ENCODE data around the gene CRYGA.
A peak's percentile ranks its signal among the peaks of the same experiment; 100 is the strongest.
"Not testable (repeated sequence)": the region's sequence is repeated elsewhere in the genome, so short reads cannot be mapped to it uniquely, and the experiment has no call there.

CRYGA gene

DNA sequence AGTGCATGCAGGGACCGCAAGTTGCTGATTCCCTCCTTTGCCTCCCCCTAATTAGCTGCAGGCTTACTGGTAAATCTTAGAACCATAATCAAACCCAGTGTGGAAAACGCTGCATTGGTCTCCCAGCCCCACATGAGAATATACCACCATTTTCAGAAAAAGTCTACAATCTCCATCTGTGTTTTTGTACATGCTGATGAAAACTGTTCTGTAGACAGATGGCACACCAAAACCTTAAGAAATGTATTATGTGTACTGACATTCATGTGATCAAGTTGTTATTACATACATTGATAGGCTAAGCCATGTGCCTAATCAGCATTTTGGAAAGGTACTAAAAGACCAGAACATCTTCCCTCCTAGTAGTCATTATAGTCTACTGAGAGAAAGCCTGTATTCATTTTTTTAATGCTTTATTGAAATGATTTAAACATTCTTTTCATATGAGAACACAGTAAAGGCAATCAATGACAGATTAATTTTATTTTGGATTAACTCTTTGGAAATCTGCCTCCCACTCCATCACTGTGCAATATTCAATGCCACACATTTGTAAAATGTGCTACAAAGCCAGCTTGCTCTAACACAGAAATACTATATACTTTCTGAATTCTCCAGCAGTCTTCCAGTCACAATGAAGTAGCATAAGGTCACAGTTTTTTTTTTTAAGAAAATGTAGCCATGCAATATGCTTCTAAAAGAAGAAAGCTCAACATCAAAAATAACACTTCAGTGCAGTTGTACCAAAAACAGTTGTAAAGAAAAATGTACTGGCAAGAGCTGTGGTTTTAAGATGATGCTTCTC is 1.8 kb upstream of the CRYGA start:
- DNase-seq, result no peak

DNA sequence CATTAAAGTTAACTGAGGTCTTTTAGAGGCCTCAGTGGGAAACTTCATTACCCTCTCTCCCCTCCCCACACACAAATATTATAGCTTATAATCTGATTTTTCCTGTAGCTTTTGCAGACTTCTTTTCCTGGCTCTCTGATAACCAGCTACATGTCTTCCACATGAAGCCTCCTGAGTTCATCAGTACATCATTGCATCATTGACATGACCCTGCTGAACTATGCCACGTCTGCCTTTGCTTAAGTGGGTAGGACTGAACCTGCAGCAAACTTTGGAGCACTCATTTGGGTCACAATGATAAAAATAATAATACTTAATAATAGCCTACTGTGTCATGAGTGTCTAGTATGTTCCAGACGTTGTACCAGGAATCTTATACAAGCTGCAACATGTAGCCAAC is 7.0 kb downstream of the CRYGA start:
- no peak for DNase-seq

DNA sequence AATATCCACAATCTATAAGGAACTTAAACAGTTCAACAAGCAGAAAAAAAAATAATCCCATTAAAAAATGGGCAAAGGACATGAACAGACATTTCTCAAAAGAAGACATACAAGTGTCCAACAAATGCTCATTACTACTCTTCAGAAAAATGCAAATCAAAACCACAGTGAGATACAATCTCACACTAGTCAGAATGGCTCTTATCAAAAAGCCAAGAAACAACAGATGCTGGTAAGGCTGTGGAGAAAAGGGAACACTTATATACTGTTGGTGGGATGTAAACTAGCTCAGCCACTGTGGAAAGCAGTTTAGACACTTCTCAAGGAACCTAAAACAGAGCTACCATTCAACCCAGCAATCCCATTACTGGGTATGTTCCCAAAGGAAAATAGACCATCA is 10.2 kb downstream of the CRYGA start:
- no peak for DNase-seq

DNA sequence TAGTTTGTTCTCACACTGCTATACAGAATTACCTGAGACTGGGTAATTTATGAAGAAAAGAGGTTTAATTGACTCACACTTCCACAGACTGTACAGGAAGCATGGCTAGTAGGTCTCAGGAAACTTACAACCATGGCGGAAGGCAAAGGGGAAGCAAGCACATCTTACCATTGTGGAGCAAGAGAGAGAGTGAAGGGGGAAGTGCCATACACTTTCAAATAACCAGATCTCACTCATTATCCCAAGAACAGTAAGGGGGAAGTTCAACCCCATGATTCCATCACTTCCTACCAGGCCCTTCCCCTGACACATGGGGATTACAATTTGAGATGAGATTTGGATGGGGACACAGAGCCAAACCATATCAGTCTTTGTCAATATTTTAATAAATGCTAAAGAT is 12.4 kb downstream of the CRYGA start:
- DNase-seq, result no peak

DNA sequence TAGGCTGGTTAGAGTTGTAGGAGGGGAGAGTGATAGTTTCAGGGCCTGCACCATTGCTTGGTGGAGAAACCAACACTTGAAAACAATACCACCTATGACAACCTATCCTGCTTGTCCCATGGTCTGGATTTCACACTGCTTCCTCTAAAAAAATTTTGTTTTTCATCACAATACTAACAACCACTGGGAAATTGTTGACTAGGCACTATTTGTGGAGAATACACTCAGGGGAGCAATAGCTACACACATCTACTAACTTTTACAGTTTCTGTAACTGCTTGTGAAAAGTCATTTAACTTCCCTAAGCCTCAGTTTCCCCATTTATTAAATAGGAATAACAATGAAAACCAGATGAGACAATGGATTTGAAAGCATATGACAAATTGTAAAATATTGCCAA is 13.3 kb downstream of the CRYGA start:
- DNase-seq, result no peak

DNA sequence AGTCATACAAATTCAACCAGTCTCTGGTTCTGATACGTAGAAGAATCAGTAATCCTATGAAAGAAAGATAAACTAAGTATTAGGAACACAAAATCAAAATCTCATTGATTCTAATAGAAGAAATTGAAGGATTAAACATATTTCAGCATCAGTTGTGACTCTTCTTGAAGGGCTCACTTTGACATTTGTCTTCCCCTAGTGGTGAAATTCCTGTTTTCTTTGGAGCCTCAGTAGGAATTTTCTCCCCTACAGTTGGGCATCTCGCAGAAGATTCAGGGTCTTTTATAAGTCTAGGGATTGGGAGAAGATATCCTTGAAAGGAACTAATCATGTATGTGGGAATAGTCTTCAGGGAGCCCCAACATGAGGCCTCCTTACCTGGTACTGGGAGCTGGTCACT is 14.6 kb downstream of the CRYGA start:
- DNase-seq, result no peak

DNA sequence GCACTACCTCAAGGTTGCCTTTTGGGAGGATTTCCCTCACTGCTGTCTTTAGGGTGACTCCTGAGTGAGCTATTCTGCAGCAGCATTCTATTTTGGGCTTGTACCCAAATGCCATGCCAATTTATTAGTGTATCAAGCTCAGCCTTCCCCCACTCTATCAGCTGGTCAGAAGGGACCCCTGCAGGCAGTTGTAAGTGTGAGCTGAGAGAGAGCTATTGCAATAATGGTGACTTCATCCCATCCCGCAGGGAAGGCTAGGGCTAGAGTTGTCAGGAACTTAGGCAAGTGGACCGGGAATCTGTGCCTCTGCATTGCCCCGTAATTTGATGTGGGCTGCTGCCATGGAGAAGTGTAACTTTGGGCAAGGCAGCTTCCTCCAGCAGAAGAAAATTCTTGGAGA is 15.6 kb downstream of the CRYGA start:
- no peak for DNase-seq

DNA sequence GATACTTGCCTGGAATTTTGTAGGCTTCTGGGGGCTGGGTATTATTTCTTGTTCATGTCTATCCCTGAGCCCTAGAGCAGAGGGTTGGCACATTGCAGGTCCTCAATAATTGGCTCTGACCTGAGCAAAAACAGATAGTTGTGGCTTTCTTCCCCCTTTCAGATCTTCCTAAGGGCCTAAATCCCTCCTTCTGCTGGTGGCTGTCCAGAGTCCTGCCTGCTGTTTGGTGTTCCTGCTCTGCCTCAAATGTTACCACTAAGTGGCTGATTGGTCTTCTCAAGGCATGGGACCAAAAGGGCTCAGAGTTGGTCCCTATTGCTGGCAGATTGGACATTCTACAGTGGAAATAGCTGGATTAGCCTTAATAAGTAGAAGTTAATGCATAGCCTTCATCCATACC is 16.4 kb downstream of the CRYGA start:
- no peak for DNase-seq

DNA sequence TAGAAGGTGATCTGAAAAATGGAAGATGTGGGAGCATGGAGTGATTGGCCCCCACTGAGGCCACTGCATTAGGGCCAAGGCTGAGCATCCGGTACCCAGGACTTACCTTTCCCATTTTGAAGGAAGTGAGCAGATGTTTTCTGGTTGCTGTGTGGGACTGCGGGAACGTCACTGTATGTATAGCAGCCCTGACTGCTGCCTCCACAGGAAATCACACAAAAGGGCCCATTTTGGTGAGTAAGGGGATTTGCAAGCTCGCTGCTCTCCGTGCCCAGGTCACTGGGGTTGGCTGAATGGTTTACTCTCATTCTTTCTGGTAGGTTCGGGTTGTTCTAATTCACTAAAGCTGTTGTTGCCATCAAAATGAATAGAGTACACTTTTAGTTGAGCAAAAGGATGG is 17.4 kb downstream of the CRYGA start, which contains the start of gene CRYGB:
CRYGB (minus strand) TSS at position 153 of the 400 bp plus-strand sequence; CDS start at position 115, 38 bp downstream.
- no peak for DNase-seq

DNA sequence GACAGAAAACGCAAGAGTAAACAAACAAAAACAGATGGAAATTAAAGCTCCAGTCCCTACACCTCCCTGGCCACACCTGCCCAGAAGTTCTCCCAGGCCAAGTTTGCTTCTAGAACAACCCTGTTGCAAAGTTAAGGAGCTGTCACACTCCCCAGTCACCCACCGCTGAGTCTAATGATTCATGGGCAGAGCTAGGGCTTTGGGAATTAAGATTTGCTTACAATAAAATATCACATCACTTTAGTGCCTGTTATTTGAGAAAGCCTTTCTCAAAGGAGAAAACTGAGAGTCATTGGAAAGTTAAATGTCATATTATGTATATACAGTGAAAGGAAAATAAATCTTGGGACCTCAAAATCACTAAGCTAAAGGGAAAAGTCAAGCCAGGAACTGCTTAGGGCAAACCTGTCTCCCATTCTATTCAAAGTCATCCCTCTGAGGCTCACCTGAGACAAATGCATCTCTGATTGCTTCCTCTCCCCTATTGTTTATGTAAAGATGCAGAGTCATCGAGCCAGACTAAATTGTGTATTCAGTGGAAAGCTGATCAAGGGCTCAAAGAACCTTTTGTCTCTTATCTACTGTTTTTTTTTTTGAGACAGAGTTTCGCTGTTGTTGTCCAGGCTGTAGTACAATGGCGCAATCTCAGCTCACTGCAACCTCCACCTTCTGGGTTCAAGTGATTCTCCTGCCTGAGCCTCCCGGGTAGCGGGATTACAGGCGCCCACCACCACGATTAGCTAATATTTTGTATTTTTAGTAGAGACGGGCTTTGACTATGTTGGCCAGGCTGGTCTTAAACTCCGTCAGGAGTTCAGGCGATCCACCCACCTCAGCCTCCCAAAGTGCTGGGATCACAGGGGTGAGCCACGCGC is 20.2 kb downstream of the CRYGA start:
- DNase-seq, result no peak

DNA sequence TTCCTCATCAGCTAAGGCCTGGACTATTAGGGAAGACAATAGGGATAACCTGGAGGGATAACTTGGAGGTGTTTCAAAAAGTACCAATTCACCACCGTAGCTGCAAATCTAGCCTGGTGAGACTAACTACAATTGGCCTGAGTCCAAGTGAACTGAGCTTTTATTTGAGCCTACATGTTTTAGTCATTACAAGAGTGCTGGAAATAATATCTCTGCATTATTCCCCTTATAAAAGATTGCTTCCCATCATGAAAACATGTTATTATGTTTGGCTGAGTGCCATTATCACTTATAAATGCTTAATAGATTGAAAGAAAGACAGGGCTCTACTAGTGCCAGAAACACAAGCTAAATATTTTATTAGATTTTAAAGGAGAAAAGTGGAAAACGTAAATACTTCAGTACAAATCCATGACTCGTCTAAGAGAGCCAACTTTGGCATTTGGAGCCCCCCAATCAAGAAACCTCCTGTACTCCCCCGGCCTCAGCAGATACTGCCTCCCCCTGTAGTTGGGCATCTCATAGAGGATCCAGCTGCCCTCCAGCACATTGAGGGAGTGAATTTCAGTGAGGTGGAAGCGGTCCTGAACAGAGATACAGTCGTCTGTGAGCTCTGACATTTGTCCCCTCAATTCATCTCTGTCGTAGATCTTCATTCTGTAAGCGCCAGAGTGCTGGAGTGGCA is 21.0 kb downstream of the CRYGA start:
- no peak for DNase-seq

DNA sequence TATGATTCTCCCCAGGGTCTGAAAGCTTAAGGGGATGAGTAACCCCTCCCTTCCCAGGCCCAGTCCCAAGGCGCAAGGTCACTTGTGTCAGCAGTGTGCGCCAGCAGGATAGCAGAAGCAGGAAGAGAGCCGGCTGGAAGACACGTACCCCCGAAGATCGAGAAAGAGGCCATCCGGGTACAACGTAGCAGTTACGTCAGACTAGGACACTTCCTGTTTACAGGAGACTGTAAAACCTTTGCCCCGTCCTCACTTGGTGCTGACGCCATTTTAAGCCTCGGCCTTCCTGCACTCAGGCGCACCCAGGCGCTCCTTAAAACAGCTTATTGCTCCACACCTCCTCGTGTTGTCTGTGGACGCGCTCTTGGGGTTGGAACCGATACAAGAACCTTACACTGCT is 23.9 kb downstream of the CRYGA start:
- no peak for DNase-seq

DNA sequence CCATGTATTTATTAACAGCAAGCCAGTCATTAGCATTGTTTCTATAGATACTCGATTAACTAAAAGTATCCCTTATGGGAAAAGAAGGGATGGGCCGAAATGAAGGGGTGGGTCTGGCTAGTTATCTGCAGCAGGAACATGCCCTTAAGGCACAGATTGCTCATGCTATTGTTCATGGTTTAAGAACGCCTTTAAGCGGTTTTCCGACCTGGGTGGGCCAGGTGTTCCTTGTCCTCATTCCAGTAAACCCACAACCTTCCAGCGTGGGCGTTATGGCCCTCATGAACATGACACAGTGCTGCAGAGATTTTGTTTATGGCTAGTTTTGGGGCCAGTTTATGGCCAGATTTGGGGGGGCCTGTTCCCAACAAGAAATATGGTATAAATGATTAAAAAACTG is 25.1 kb downstream of the CRYGA start:
- not testable (repeated sequence) for DNase-seq

DNA sequence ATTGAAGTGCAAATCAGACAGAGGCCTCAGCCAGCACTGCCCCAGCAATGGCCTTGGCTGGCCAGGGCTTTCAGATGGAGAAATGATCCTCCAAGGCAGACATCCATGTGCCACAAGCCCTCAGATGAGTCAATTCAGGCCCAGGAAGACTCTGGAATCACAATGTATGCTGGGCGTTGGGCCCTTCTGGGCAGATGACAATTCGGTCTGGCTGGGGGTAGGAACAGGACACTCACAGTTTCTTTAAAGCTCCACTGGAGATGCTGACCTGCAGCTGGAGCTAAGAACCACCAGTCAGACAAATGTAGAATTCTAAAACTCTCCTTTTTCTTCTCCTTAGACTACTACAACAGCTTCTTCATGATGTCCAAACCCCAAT is 26.7 kb downstream of the CRYGA start:
- DNase-seq, result no peak

DNA sequence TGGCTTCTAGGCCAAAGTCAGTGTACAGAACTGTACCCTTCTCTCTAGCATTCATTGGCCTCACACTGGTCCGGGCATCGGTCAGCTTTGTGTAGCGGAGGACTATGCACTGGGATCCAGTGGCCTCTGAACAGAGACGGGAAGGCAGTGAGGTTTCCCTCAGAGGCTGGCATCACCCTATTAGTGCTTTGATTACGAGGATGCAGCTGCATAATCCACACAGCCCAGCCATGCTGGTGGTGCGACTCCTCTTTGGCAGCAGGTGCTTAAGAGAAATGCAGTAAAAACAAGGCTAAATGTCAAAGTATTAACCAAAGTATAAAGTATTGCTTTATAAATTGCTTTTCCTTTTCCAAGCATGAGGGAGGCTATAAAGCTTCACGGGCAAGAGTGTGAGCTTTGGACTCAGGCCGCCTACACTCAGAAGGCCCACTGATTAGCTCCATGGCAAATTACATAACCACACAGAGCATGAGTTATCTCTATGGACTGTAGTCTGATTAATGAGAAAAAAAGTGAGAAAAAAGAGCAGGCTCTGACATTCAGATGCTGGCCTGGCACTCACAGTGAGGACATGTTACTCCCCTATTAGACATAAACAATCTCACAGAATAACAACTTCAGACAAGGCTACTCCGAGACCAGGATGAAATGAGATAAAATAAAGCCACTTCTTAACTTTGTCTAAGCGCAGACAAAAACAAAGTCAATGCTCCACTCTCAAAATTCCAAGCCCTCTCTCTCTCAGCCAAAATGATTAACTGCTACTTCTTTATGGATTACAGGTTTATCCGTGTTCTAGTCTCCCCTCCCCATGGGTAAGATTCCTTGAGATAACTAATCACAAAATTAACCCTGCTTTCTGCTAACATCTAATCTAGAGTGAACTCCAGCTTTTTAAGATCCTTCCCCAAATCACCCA is 27.3 kb downstream of the CRYGA start:
- DNase-seq, result no peak

DNA sequence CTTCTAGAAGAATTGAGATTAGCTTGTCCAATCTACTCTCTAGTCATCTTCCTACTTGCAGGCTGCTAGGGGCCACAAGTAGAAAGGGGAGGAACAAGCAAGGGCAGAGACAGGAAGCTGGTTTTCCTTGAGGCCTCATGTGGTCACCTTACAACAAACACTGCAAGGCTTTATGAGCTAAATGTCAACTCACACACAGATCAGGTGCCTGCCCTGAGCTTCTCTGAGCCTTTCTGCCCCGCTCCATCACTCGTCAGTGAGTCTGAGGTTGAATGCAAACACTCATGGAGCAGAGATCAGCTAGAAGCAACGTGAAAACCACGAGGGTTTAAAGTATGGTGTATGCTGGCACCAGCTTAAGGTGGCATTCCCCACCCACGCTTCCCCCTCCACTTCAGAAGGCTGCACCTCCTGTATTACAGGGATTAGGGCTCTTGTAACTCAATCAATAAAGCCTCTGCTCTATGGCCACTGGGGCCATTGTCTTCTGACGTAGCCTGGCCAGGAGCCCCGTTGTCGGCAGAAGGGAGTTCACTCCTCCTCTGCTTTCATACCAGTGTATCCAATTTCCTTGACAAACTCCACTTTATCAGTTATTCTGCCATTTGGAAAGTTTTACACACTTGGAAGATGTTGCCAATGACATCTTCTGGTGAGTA is 28.3 kb downstream of the CRYGA start:
- DNase-seq, result no peak

DNA sequence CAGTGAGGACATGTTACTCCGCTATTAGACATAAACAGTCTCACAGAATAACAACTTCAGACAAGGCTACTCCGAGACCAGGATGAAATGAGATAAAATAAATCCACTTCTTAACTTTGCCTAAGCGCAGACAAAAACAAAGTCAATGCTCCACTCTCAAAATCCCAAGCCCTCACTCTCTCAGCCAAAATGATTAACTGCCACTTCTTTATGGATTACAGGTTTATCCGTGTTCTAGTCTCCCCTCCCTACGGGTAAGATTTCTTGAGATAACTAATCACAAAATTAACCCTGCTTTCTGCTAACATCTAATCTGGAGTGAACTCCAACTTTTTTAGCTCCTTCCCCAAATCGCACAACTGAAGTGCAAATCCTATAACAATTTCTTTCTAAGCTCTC is 32.7 kb downstream of the CRYGA start:
- no peak for DNase-seq

DNA sequence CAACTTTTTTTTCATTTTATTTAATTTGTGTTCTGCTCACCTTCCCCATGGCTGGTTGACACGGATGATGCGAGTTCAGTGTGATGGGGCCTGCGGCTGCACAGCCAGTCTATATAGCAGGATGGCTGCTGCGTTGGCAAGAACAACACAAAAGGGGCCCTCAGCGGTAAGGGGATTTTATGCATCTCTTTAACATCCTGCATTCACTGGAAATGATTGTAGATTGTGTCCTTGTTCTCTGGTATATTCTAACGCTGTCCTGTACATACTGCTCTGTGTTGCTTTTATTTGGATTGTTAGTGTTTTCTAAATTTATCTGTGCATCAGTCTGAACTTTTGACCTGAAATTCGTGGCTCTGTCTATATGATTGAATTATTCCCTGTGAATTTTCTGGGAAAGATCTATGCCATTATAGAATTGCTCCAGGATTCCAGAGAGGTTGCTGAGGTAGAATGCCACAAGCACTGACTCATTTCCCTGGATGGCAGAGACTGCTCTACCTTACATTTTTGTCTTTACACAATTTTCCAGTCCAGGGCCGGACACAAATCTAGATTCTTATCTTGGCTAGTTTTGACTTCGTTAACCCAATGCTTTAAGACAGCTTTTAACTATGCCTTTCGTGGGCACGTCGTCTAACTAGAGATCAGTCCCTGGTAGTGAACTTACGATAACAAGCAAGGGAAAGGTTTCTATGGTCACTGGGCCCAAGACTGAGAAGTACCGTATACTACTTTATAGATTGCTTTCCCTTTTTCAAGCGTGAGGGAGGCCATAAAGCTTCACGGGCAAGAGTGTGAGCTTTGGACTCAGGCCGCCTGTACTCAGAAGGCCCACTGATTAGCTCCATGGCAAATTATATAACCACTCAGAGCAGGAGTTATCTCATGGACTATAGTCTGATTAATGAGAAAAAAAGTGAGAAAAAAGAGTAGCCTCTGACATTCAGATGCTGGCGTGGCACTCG is 33.4 kb downstream of the CRYGA start, which contains the start of gene CRYGC:
CRYGC (minus strand) TSS at position 85 of the 968 bp plus-strand sequence; CDS start at position 49, 36 bp downstream.
- peak; percentile 72 for DNase-seq

DNA sequence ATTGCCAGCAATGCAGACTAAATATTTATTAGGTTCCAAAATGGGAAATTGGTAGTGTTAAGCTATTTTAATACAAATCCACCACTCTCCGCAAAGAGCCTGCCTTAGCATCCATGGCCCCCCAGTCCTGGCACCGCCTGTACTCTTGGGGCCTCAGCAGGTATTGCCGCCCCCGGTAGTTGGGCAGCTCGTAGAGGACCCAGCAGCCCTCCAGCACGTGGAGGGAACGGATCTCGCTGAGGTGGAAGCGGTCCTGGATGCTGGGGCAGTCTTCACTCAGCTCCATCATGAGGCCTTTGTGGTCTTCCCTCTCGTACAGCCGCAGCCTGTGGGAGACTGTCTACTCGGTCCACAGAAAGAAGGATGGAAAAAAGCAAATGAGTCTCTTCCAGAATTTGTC is 35.3 kb downstream of the CRYGA start:
- no peak for DNase-seq

DNA sequence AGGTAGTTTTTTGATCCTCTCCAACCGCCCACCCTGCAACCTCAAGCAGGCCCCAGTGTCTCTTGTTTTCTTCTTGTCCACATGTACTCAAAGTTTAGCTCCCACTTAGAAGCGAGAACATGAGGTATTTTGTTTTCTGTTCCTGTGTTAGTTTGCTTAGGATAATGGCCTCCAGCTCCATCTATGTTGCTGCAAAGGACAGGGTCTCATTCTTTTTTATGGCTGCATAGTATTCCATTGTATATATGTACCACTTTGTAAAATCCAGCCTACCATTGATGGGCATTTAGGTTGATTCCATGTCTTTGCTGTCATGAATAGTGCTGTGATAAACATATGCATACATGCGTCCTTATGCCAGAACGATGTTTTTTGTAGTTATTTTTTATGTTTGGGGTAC is 36.3 kb downstream of the CRYGA start:
- no peak for DNase-seq

DNA sequence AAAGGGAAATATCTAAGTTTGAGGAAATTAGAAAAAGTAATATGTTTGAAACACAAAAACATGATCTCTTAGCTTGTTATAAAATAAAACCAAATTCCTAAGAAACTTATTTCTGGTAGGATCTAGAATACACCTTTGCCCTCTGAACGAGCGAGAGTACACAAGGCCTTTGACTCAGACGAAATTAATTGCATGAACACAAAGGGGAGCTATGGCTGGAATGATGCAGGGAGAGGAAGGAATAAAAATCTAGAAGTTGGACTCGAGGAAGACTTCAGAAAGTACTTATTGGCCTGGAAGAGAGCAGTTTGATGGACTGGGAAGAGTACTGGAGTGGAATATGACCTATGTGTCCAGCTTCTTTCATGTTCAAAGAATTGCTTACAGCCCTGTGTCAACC is 38.1 kb downstream of the CRYGA start:
- no peak for DNase-seq

Measured in islet precursor cell (in vitro differentiated cells).